Renal cortical epithelial cell (primary cell): ENCODE measurements around the gene TFF2. TPM values are rescaled to one million over a fixed set of nuclear protein-coding genes. Genes with fewer than 3 reads are reported as not detected.

Experiments
- DNase-seq: peaks from one replicate; pipeline ENCODE4 v3.0.0-alpha.2; 2011; ENCODE audit warnings: low read depth
- total RNA-seq: library from RNA; depleted of rRNA; stranded (reverse); fragments of >200 nt; gene quantifications from 2 replicates; pipeline ENCODE4 v1.2.3, GENCODE V29; 2014

TFF2 gene
- total RNA-seq, 1 donor from 2014 or later = not detected

- no peak for DNase-seq
These were observed 45.1 kb downstream of the TFF2 start for GRCh38 chr21:42305707-42306147.

GRCh38 chr21:42304556-42305454 is 46.0 kb downstream of the TFF2 start:
- no peak for DNase-seq

- no peak for DNase-seq
These were observed 47.4 kb downstream of the TFF2 start for GRCh38 chr21:42303443-42303842.

- DNase-seq = no peak
These were observed 48.0 kb downstream of the TFF2 start for GRCh38 chr21:42302794-42303193.

GRCh38 chr21:42302076-42302650 is 48.6 kb downstream of the TFF2 start:
- DNase-seq = no peak

- DNase-seq = no peak
These were observed 49.3 kb downstream of the TFF2 start for GRCh38 chr21:42301371-42302075.

GRCh38 chr21:42300956-42301355 is 49.8 kb downstream of the TFF2 start:
- no peak for DNase-seq

- DNase-seq = no peak
These were observed 50.7 kb downstream of the TFF2 start for GRCh38 chr21:42300045-42300583.

- no peak for DNase-seq
These were observed 51.3 kb downstream of the TFF2 start for GRCh38 chr21:42299324-42300044.

GRCh38 chr21:42298657-42299056 is 52.1 kb downstream of the TFF2 start:
- no peak for DNase-seq

GRCh38 chr21:42298237-42298636 is 52.6 kb downstream of the TFF2 start:
- no peak for DNase-seq

- no peak for DNase-seq
These were observed 53.4 kb downstream of the TFF2 start for GRCh38 chr21:42297377-42297776.

GRCh38 chr21:42296501-42296900 is 54.3 kb downstream of the TFF2 start:
- no peak for DNase-seq

Other genes with a start within 250 kb of the TFF2 start
- gene ABCG1, start 131.9 kb downstream of the TFF2 start, total RNA-seq = 0.52 and 0.85 TPM in 2 replicates
- gene TFF3, start 35.6 kb downstream of the TFF2 start, total RNA-seq = 0.40 and 0.87 TPM in 2 replicates
- not detected in 2 replicates for gene TFF1, start 15.5 kb upstream of the TFF2 start, total RNA-seq
- 0.17 and 0.75 TPM in 2 replicates for gene TMPRSS3, start 45.1 kb upstream of the TFF2 start, total RNA-seq
- not detected in 2 replicates for gene UBASH3A, start 52.9 kb upstream of the TFF2 start, total RNA-seq
- gene RSPH1, start 145.2 kb upstream of the TFF2 start, total RNA-seq = 1.0 and 3.6 TPM in 2 replicates
- gene SLC37A1, start 162.9 kb upstream of the TFF2 start, total RNA-seq = 15.0 and 39.6 TPM in 2 replicates